ENCODE measurements around the gene LENG8. TPM values are rescaled to one million over a fixed set of nuclear protein-coding genes. Genes with fewer than 3 reads are reported as not detected.
"Not testable (repeated sequence)": the region's sequence is repeated elsewhere in the genome, so short reads cannot be mapped to it uniquely, and the experiment has no call there.

Gene LENG8
- total and polyA plus RNA-seq, 2 of the 13 experiments (the other 11 are each of a cell fraction or from before 2014, with no cell fraction given) = 14.3 to 41.9 TPM

DNA sequence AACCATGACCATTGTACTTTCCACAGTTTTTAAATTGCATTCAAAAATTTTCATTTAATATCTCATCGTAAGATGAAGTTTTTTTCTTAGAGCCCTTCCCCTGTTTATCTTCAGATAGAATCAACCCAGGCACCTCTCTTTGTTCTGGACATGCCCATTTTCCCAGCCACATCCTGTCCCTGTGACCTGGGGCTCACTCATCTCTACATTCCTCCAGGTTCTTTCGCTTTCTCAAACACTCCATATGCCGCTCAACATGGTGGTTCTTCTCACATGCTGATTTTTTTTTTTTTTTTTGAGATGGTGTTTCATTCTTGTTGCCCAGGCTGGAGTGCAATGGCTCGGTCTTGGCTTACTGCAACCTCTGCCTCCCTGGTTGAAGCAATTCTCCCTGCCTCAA is 56.5 kb downstream of the LENG8 start:
- H3K79me2 ChIP-seq (ENCODE audit: insufficient read depth, low read length); DNase-seq (ENCODE audit: low spot score); H3K9me3 ChIP-seq (ENCODE audit: low read length); FAIRE-seq; H3K27me3 ChIP-seq (ENCODE audit: control insufficient read depth in 1 of 2, insufficient read depth in 2 of 2, low read length in 2 of 2); H2AFZ ChIP-seq (ENCODE audit: low read length); ATAC-seq; H3K27ac ChIP-seq (ENCODE audit: extremely low read length, insufficient read depth, low read length); H3K36me3 ChIP-seq (replicated peaks in 1 of 2; ENCODE audit: control insufficient read depth in 1 of 2, insufficient read depth in 2 of 2, low read length in 2 of 2); in situ Hi-C loops (cut with HindIII; ENCODE audit: extremely low pct_ligation_motif_present, low pct_unique_long_range_greater_than_20kb); H3K4me2 ChIP-seq (ENCODE audit: low read depth, low read length); CTCF ChIA-PET (ENCODE audit: low intra/inter-chr PET ratio, low total read pairs); H3K9ac ChIP-seq (ENCODE audit: insufficient read depth, low read depth, low read length); H3K4me3 ChIP-seq (replicated peaks in 1 of 3; ENCODE audit: insufficient read depth in 1 of 3, low read depth in 2 of 3, low read length in 3 of 3); BruUV-seq (replicated peaks); intact Hi-C loops (cut with micrococcal nuclease; ENCODE audit: unreplicated experiment); POLR2A ChIA-PET; H4K20me1 ChIP-seq (ENCODE audit: insufficient read depth, low read length): not testable (repeated sequence)
- WGBS (ENCODE audit: low lambda C conversion rate) = 84% methylated on average over 4 of the region's 4 CpGs
- H3K4me1 ChIP-seq (ENCODE audit: insufficient read depth, low read length) = peaks cover 16% of the 10 kb centered on the region

GRCh38 chr19:54506079-54506478 is 57.1 kb downstream of the LENG8 start:
- Histone ChIP-seq H3K9me3 (ENCODE audit: low read length) (no peaks in the 10 kb centered on the region), H3K27ac (ENCODE audit: extremely low read length, insufficient read depth, low read length) (no peak overlapping the region), H3K27me3 (ENCODE audit: control insufficient read depth in 1 of 2, insufficient read depth in 2 of 2, low read length in 2 of 2) (no peaks in the 10 kb centered on the region), H3K4me1 (ENCODE audit: insufficient read depth, low read length) (peaks cover 16% of the 10 kb centered on the region), H3K4me2 (ENCODE audit: low read depth, low read length) (no peak overlapping the region), H3K4me3 (replicated peaks in 1 of 3; ENCODE audit: insufficient read depth in 1 of 3, low read depth in 2 of 3, low read length in 3 of 3) (no peak overlapping the region), H3K36me3 (replicated peaks in 1 of 2; ENCODE audit: control insufficient read depth in 1 of 2, insufficient read depth in 2 of 2, low read length in 2 of 2) (no peaks in the 10 kb centered on the region), H4K20me1 (ENCODE audit: insufficient read depth, low read length) (no peaks in the 10 kb centered on the region), H3K9ac (ENCODE audit: insufficient read depth, low read depth, low read length) (no peak overlapping the region), H2AFZ (ENCODE audit: low read length) (no peak overlapping the region), H3K79me2 (ENCODE audit: insufficient read depth, low read length) (no peaks in the 10 kb centered on the region)
- intact Hi-C loops (cut with micrococcal nuclease; ENCODE audit: unreplicated experiment) (no loop called here), in situ Hi-C loops (cut with HindIII; ENCODE audit: extremely low pct_ligation_motif_present, low pct_unique_long_range_greater_than_20kb) (no loop called here)
- DNase-seq (ENCODE audit: low spot score) (no peak), FAIRE-seq (no peak), ATAC-seq (no peak)
- ChIA-PET POLR2A (no interaction called here), CTCF (ENCODE audit: low intra/inter-chr PET ratio, low total read pairs) (no interaction called here)
- no TSS peak for BruUV-seq (replicated peaks)
- WGBS (ENCODE audit: low lambda C conversion rate) = 40% methylated on average over 10 of the region's 10 CpGs
- TF ChIP-seq IRF9 (CRISPR knock-in tag; IDR thresholded peaks at IDR 0.05; ENCODE audit: borderline replicate concordance) = no peak
- TF ChIP-seq ZNF382 (CRISPR knock-in tag; IDR thresholded peaks at IDR 0.05; ENCODE audit: borderline replicate concordance) = no peak
- no peak for TF ChIP-seq ZNF383 (CRISPR knock-in tag; IDR thresholded peaks at IDR 0.05; ENCODE audit: borderline replicate concordance)
- TF ChIP-seq MIER2 (CRISPR knock-in tag; IDR thresholded peaks at IDR 0.05) = no peak

GRCh38 chr19:54507038-54507717 is 58.2 kb downstream of the LENG8 start:
- 59% methylated on average over 7 of the region's 15 CpGs for WGBS (ENCODE audit: low lambda C conversion rate)
- H4K20me1 ChIP-seq (ENCODE audit: insufficient read depth, low read length); H3K27ac ChIP-seq (ENCODE audit: extremely low read length, insufficient read depth, low read length); POLR2A ChIA-PET; H3K9me3 ChIP-seq (ENCODE audit: low read length); H3K4me2 ChIP-seq (ENCODE audit: low read depth, low read length); H3K27me3 ChIP-seq (ENCODE audit: control insufficient read depth in 1 of 2, insufficient read depth in 2 of 2, low read length in 2 of 2); intact Hi-C loops (cut with micrococcal nuclease; ENCODE audit: unreplicated experiment); H3K4me3 ChIP-seq (replicated peaks in 1 of 3; ENCODE audit: insufficient read depth in 1 of 3, low read depth in 2 of 3, low read length in 3 of 3); H3K9ac ChIP-seq (ENCODE audit: insufficient read depth, low read depth, low read length); H2AFZ ChIP-seq (ENCODE audit: low read length); H3K36me3 ChIP-seq (replicated peaks in 1 of 2; ENCODE audit: control insufficient read depth in 1 of 2, insufficient read depth in 2 of 2, low read length in 2 of 2); FAIRE-seq; CTCF ChIA-PET (ENCODE audit: low intra/inter-chr PET ratio, low total read pairs); ATAC-seq; BruUV-seq (replicated peaks); H3K79me2 ChIP-seq (ENCODE audit: insufficient read depth, low read length); DNase-seq (ENCODE audit: low spot score); in situ Hi-C loops (cut with HindIII; ENCODE audit: extremely low pct_ligation_motif_present, low pct_unique_long_range_greater_than_20kb): not testable (repeated sequence)
- peaks cover 16% of the 10 kb centered on the region for H3K4me1 ChIP-seq (ENCODE audit: insufficient read depth, low read length)

Data from HepG2 (cell line).